ENCODE data around the gene KRTAP12-1.

KRTAP12-1 gene

GRCh38 chr21:44710756-44711326 lies 28.9 kb upstream of the KRTAP12-1 start:
- no peak for DNase-seq

GRCh38 chr21:44710294-44710665 lies 28.3 kb upstream of the KRTAP12-1 start:
- no peak for DNase-seq

GRCh38 chr21:44709426-44710293 lies 27.7 kb upstream of the KRTAP12-1 start:
- no peak for DNase-seq

- no peak for DNase-seq
Observed at GRCh38 chr21:44708866-44709425, 27.0 kb upstream of the KRTAP12-1 start.

- no peak for DNase-seq
Observed at GRCh38 chr21:44708213-44708865, 26.4 kb upstream of the KRTAP12-1 start.

- no peak for DNase-seq
Observed at GRCh38 chr21:44706706-44707581, 25.0 kb upstream of the KRTAP12-1 start.

- no peak for DNase-seq
Observed at GRCh38 chr21:44706026-44706705, 24.2 kb upstream of the KRTAP12-1 start.

- no peak for DNase-seq
Observed at GRCh38 chr21:44704636-44705001, 22.7 kb upstream of the KRTAP12-1 start.

GRCh38 chr21:44703731-44704635 lies 22.0 kb upstream of the KRTAP12-1 start:
- DNase-seq: no peak

- DNase-seq: no peak
Observed at GRCh38 chr21:44702973-44703730, 21.2 kb upstream of the KRTAP12-1 start.

- DNase-seq: no peak
Observed at GRCh38 chr21:44702111-44702972, 20.4 kb upstream of the KRTAP12-1 start.

- DNase-seq: no peak
Observed at GRCh38 chr21:44701541-44701940, 19.6 kb upstream of the KRTAP12-1 start.

GRCh38 chr21:44701023-44701400 lies 19.0 kb upstream of the KRTAP12-1 start:
- no peak for DNase-seq

- no peak for DNase-seq
Observed at GRCh38 chr21:44700101-44701022, 18.4 kb upstream of the KRTAP12-1 start.

- DNase-seq: no peak
Observed at GRCh38 chr21:44699502-44700001, 17.6 kb upstream of the KRTAP12-1 start.

- no peak for DNase-seq
Observed at GRCh38 chr21:44697811-44698734, 16.1 kb upstream of the KRTAP12-1 start.
